Prostate gland (tissue), 2 donors: ENCODE results near the gene MKLN1. TPM values are rescaled to one million over a fixed set of nuclear protein-coding genes. Genes with fewer than 3 reads are reported as not detected.
"Not testable (repeated sequence)": the region's sequence is repeated elsewhere in the genome, so short reads cannot be mapped to it uniquely, and the experiment has no call there.

Source experiments
- DNase-seq: peaks from one replicate; pipeline ENCODE4 v3.0.0-alpha.2; 2019; ENCODE audit warnings: low spot score
- H3K27ac ChIP-seq, 2 donors: fragments of 200-600 bp; sonication (generic); 2 replicates each; pipeline ENCODE4 v1.5.1; 2017 to 2019
- H3K27me3 ChIP-seq: fragments of 200-600 bp; sonication (generic); replicated peaks from 2 replicates; pipeline ENCODE4 v1.5.1; 2019; ENCODE audit not compliant: insufficient read depth
- H3K36me3 ChIP-seq, 2 donors: fragments of 200-600 bp; sonication (generic); 1 replicate in 1 of 2; 2 replicates in 1 of 2; pipeline versions ENCODE4 v1.5.1 to v1.8.1; 2017 to 2019
- H3K4me1 ChIP-seq: fragments of 200-600 bp; sonication (generic); replicated peaks from 2 replicates; pipeline ENCODE4 v1.5.1; 2019
- H3K4me3 ChIP-seq, 2 donors: fragments of 200-600 bp; sonication (generic); 2 replicates each; pipeline ENCODE4 v1.5.1; 2017 to 2019
- H3K9me3 ChIP-seq: fragments of 200-600 bp; sonication (generic); 2 replicates; pipeline ENCODE4 v1.5.1; 2017
- CTCF ChIP-seq, 4 experiments: fragments of 200-600 bp in 2 of 4; fragments of 450-650 bp in 2 of 4; sonication (generic) in 2 of 4; IDR thresholded peaks; 1 replicate in 3 of 4; 2 replicates in 1 of 4; pipeline ENCODE4 v1.5.1; 2016 to 2019; ENCODE audit warnings: antibody characterized with exemption in 4 of 4, mild to moderate bottlenecking in 2 of 4, moderate library complexity in 2 of 4
- POLR2A ChIP-seq: fragments of 450-650 bp; IDR thresholded peaks from one replicate; pipeline ENCODE4 v1.6.1; 2016; ENCODE audit warnings: antibody characterized with exemption, mild to moderate bottlenecking
- POLR2AphosphoS5 ChIP-seq: sonication (generic); formaldehyde crosslinking; IDR thresholded peaks from one replicate; pipeline ENCODE4 v1.6.1; 2017; ENCODE audit warnings: antibody characterized with exemption
- WGBS: methylation state at CpG from one replicate; pipeline ENCODE4 v1.1.5; 2018; 5-methylcytosine and 5-hydroxymethylcytosine counted together
- intact Hi-C: fragments of 100-400 bp; cut with DNase I; formaldehyde crosslinking; loops from one replicate; pipeline ENCODE4 v1.14.2; 2022
- total RNA-seq, 2 donors: library from RNA; depleted of rRNA; stranded (reverse); fragments of >200 nt; gene quantifications; one replicate each; pipeline ENCODE4 v1.1.0, GENCODE V29; 2016

The MKLN1 gene
- total RNA-seq, 2 donors from 2014 or later = 53.1 to 58.1 TPM

- TF ChIP-seq POLR2AphosphoS5 (no peak), CTCF (IDR thresholded peaks at IDR 0.05) (no peak), POLR2A (no peak)
- no peak for DNase-seq
- Histone ChIP-seq H3K27ac (no peak overlapping the region), H3K4me1 (no peaks in the 10 kb centered on the region), H3K4me3 (no peak overlapping the region), H3K36me3 (no peaks in the 10 kb centered on the region), H3K9me3 (no peaks in the 10 kb centered on the region), H3K27me3 (no peaks in the 10 kb centered on the region)
- 96% methylated on average over 2 of the region's 2 CpGs for WGBS
- intact Hi-C loops = no loop called here
Observed at GRCh38 chr7:131455001-131455400, 127.3 kb downstream of the MKLN1 start.

GRCh38 chr7:131455546-131455945 is 127.9 kb downstream of the MKLN1 start:
- intact Hi-C loops = no loop called here
- H3K4me3 ChIP-seq = no peak overlapping the region
- TF ChIP-seq CTCF (IDR thresholded peaks at IDR 0.05) (no peak), POLR2AphosphoS5 (no peak), POLR2A (no peak)
- no peak overlapping the region for H3K27ac ChIP-seq
- no peaks in the 10 kb centered on the region for H3K4me1 ChIP-seq
- no peaks in the 10 kb centered on the region for H3K36me3 ChIP-seq
- no peaks in the 10 kb centered on the region for H3K9me3 ChIP-seq
- DNase-seq = no peak
- WGBS = 86% methylated on average over 7 of the region's 7 CpGs
- H3K27me3 ChIP-seq = no peaks in the 10 kb centered on the region

GRCh38 chr7:131456338-131456737 is 128.7 kb downstream of the MKLN1 start:
- no peaks in the 10 kb centered on the region for H3K9me3 ChIP-seq
- no peaks in the 10 kb centered on the region for H3K36me3 ChIP-seq

GRCh38 chr7:131459256-131459655 is 131.6 kb downstream of the MKLN1 start:
- H3K4me1 ChIP-seq = no peaks in the 10 kb centered on the region
- 100% methylated on average over 1 of the region's 1 CpG for WGBS
- no peak for TF ChIP-seq POLR2A
- TF ChIP-seq POLR2AphosphoS5 = no peak
- TF ChIP-seq CTCF (IDR thresholded peaks at IDR 0.05) = no peak
- H3K9me3 ChIP-seq = no peaks in the 10 kb centered on the region
- H3K36me3 ChIP-seq = no peaks in the 10 kb centered on the region
- H3K27me3 ChIP-seq = no peaks in the 10 kb centered on the region
- no peak overlapping the region for H3K4me3 ChIP-seq
- H3K27ac ChIP-seq = no peak overlapping the region
- intact Hi-C loops = no loop called here
- no peak for DNase-seq

More at GRCh38 chr7:131456338-131456737, 128.7 kb downstream of the MKLN1 start:
- intact Hi-C loops = no loop called here
- no peak overlapping the region for H3K4me3 ChIP-seq
- WGBS = 93% methylated on average over 3 of the region's 3 CpGs
- no peaks in the 10 kb centered on the region for H3K27me3 ChIP-seq
- DNase-seq = no peak
- no peak overlapping the region for H3K27ac ChIP-seq
- TF ChIP-seq POLR2AphosphoS5 (no peak), POLR2A (no peak), CTCF (IDR thresholded peaks at IDR 0.05) (no peak)
- no peaks in the 10 kb centered on the region for H3K4me1 ChIP-seq

- no peak for TF ChIP-seq CTCF (IDR thresholded peaks at IDR 0.05)
- TF ChIP-seq POLR2A = no peak
- TF ChIP-seq POLR2AphosphoS5 = no peak
- H3K9me3 ChIP-seq = no peaks in the 10 kb centered on the region
- no peaks in the 10 kb centered on the region for H3K27me3 ChIP-seq
- H3K4me3 ChIP-seq = no peak overlapping the region
- H3K27ac ChIP-seq = no peak overlapping the region
- DNase-seq = no peak
- intact Hi-C loops = no loop called here
- 81% methylated on average over 3 of the region's 3 CpGs for WGBS
- H3K4me1 ChIP-seq = no peaks in the 10 kb centered on the region
- no peaks in the 10 kb centered on the region for H3K36me3 ChIP-seq
Observed at GRCh38 chr7:131462059-131462458, 134.4 kb downstream of the MKLN1 start.

GRCh38 chr7:131462715-131463114 is 135.0 kb downstream of the MKLN1 start:
- intact Hi-C loops = not testable (repeated sequence)

More at GRCh38 chr7:131462715-131463114, 135.0 kb downstream of the MKLN1 start:
- not testable (repeated sequence) for H3K36me3 ChIP-seq, DNase-seq, H3K9me3 ChIP-seq, H3K27me3 ChIP-seq, H3K4me1 ChIP-seq, H3K27ac ChIP-seq, H3K4me3 ChIP-seq
